IMR-90 (cell line): ENCODE measurements around the gene REN. TPM values are rescaled to one million over a fixed set of nuclear protein-coding genes. Genes with fewer than 3 reads are reported as not detected.

Source experiments
- ATAC-seq: fragments of 200-7000 bp; cut with Tn5 transposase; 2 replicates; pipeline ENCODE4 v1.9.1; 2020; ENCODE audit warnings: low read depth, mild to moderate bottlenecking, moderate library complexity
- BruUV-seq: library from RNA; stranded (reverse); fragments of 400-500 nt; replicated peaks from 2 replicates; lab custom pipeline; 2021; lab: Mats Ljungman, UMichigan
- CTCF ChIA-PET: fragments of 300-600 bp; formaldehyde crosslinking; extraction: SDS; loops from one replicate; lab custom pipeline; 2021; ENCODE audit warnings: antibody characterized with exemption; lab: Yijun Ruan, JAX
- POLR2A ChIA-PET: fragments of 300-600 bp; sonication (Branson Sonifier 250); formaldehyde crosslinking; loops from one replicate; lab custom pipeline; 2022; ENCODE audit warnings: antibody characterized with exemption; ENCODE audit not compliant: unreplicated experiment; lab: Charles Lee
- DNase-seq: peaks from one replicate; pipeline ENCODE4 v3.0.0; 2013
- H2AFZ ChIP-seq: replicated peaks from 2 replicates; pipeline ENCODE3; 2013; ENCODE audit warnings: low read length, mild to moderate bottlenecking; ENCODE audit not compliant: poor library complexity
- H2AK5ac ChIP-seq: 2 replicates; pipeline ENCODE4 v1.6.1; 2013; ENCODE audit warnings: low read depth, low read length, inconsistent platforms
- H2AK9ac ChIP-seq: replicated peaks from 2 replicates; pipeline ENCODE3; 2013; ENCODE audit warnings: mild to moderate bottlenecking, low read depth, low read length, moderate library complexity; ENCODE audit not compliant: poor library complexity
- H2BK120ac ChIP-seq: 2 replicates; pipeline ENCODE4 v1.6.1; 2013; ENCODE audit warnings: low read depth, low read length, inconsistent platforms
- H2BK15ac ChIP-seq: 3 replicates; pipeline ENCODE4 v1.6.1; 2013; ENCODE audit warnings: low read depth, low read length, inconsistent platforms
- H2BK20ac ChIP-seq: 2 replicates; pipeline ENCODE4 v1.6.1; 2013; ENCODE audit warnings: low read depth, mild to moderate bottlenecking, inconsistent platforms, low read length, moderate library complexity
- H2BK5ac ChIP-seq: 2 replicates; pipeline ENCODE4 v1.6.1; 2013; ENCODE audit warnings: mild to moderate bottlenecking, low read depth, low read length, inconsistent platforms; ENCODE audit not compliant: poor library complexity, severe bottlenecking
- H3K14ac ChIP-seq: replicated peaks from 2 replicates; pipeline ENCODE4 v1.6.1; 2013; ENCODE audit warnings: low read depth, low read length, inconsistent platforms
- H3K18ac ChIP-seq: 2 replicates; pipeline ENCODE4 v1.6.1; 2013; ENCODE audit warnings: low read depth, low read length, control low read depth
- H3K23ac ChIP-seq: 2 replicates; pipeline ENCODE4 v1.6.1; 2013; ENCODE audit warnings: low read depth, low read length, inconsistent platforms
- H3K27ac ChIP-seq: 2 replicates; pipeline ENCODE4 v1.5.1; 2013; ENCODE audit warnings: mild to moderate bottlenecking, control low read depth, low read length; ENCODE audit not compliant: insufficient read depth
- H3K27me3 ChIP-seq: 2 replicates; pipeline ENCODE4 v1.6.1; 2013; ENCODE audit warnings: low read length; ENCODE audit not compliant: control insufficient read depth, insufficient read depth
- H3K36me3 ChIP-seq: 2 replicates; pipeline ENCODE4 v1.6.1; 2013; ENCODE audit warnings: low read length, mixed read lengths; ENCODE audit not compliant: control insufficient read depth, insufficient read depth
- H3K4ac ChIP-seq: 2 replicates; pipeline ENCODE4 v1.6.1; 2013; ENCODE audit warnings: low read depth, low read length, inconsistent platforms
- H3K4me1 ChIP-seq: 2 replicates; pipeline ENCODE4 v1.6.1; 2013; ENCODE audit warnings: low read length, mixed read lengths; ENCODE audit not compliant: control insufficient read depth, insufficient read depth
- H3K4me2 ChIP-seq: 2 replicates; pipeline ENCODE4 v1.6.1; 2013; ENCODE audit warnings: low read depth, mild to moderate bottlenecking, control low read depth, low read length, moderate library complexity
- H3K4me3 ChIP-seq: 2 replicates; pipeline ENCODE4 v1.5.1; 2013; ENCODE audit warnings: low read depth, mild to moderate bottlenecking, control low read depth, low read length, moderate library complexity; ENCODE audit not compliant: insufficient read depth
- H3K56ac ChIP-seq: 2 replicates; pipeline ENCODE4 v1.6.1; 2013; ENCODE audit warnings: low read length, inconsistent platforms; ENCODE audit not compliant: insufficient read depth; ENCODE audit errors: extremely low read depth
- H3K79me1 ChIP-seq, 2 experiments: 2 replicates each; pipeline ENCODE4 v1.6.1; 2013; ENCODE audit warnings: low read length in 2 of 2, inconsistent platforms in 1 of 2, low read depth in 1 of 2
- H3K9ac ChIP-seq: 2 replicates; pipeline ENCODE4 v1.6.1; 2013; ENCODE audit warnings: low read depth, low read length, control low read depth
- H3K9me1 ChIP-seq: 2 replicates; pipeline ENCODE4 v1.6.1; 2013; ENCODE audit warnings: low read length, inconsistent platforms; ENCODE audit not compliant: insufficient read depth
- H3K9me3 ChIP-seq: 2 replicates; pipeline ENCODE4 v1.6.1; 2013; ENCODE audit warnings: low read length; ENCODE audit not compliant: control insufficient read depth, insufficient read depth
- H4K20me1 ChIP-seq: 2 replicates; pipeline ENCODE4 v1.6.1; 2013; ENCODE audit warnings: low read length, inconsistent platforms; ENCODE audit not compliant: insufficient read depth
- H4K5ac ChIP-seq: 2 replicates; pipeline ENCODE4 v1.6.1; 2013; ENCODE audit warnings: mild to moderate bottlenecking, low read depth, low read length, control low read depth
- H4K8ac ChIP-seq, 2 experiments: 2 replicates each; pipeline ENCODE4 v1.6.1; 2013; ENCODE audit warnings: low read depth in 2 of 2, low read length in 2 of 2, control low read depth in 1 of 2, inconsistent platforms in 1 of 2
- H4K91ac ChIP-seq: 2 replicates; pipeline ENCODE4 v1.6.1; 2013; ENCODE audit warnings: low read depth, low read length, inconsistent platforms; ENCODE audit not compliant: insufficient read depth
- CEBPB ChIP-seq: IDR thresholded peaks from 2 replicates; pipeline ENCODE4 v1.6.1; 2012; ENCODE audit warnings: low read depth, low read length, improper control_type of control experiment
- CHD1 ChIP-seq: IDR thresholded peaks from 2 replicates; pipeline ENCODE4 v1.6.1; 2012; ENCODE audit warnings: low read depth, low read length, improper control_type of control experiment
- ELK1 ChIP-seq: fragments of 150-350 bp; IDR thresholded peaks from 2 replicates; pipeline ENCODE4 v1.6.1; 2016; ENCODE audit warnings: low read depth, mild to moderate bottlenecking, low read length, moderate library complexity, borderline replicate concordance
- FOS ChIP-seq: fragments of 150-350 bp; IDR thresholded peaks from 2 replicates; pipeline ENCODE4 v1.6.1; 2016; ENCODE audit warnings: low read depth, low read length
- MAFK ChIP-seq: IDR thresholded peaks from 2 replicates; pipeline ENCODE4 v1.6.1; 2012; ENCODE audit warnings: low read depth, low read length, improper control_type of control experiment
- MXI1 ChIP-seq: IDR thresholded peaks from 2 replicates; pipeline ENCODE4 v1.6.1; 2012; ENCODE audit warnings: low read depth, mild to moderate bottlenecking, low read length, moderate library complexity, borderline replicate concordance
- NFE2L2 ChIP-seq: fragments of 150-350 bp; IDR thresholded peaks from 2 replicates; pipeline ENCODE4 v1.6.1; 2016; ENCODE audit warnings: low read depth, mild to moderate bottlenecking, low read length
- POLR2A ChIP-seq: IDR thresholded peaks from 2 replicates; pipeline ENCODE4 v1.6.1; 2012; ENCODE audit warnings: mild to moderate bottlenecking, low read depth, low read length
- RAD21 ChIP-seq: IDR thresholded peaks from 2 replicates; pipeline ENCODE4 v1.6.1; 2012; ENCODE audit warnings: low read length, improper control_type of control experiment
- RCOR1 ChIP-seq: IDR thresholded peaks from 2 replicates; pipeline ENCODE4 v1.6.1; 2012; ENCODE audit warnings: mild to moderate bottlenecking, low read length, improper control_type of control experiment; ENCODE audit not compliant: insufficient replicate concordance
- RFX5 ChIP-seq: IDR thresholded peaks from 2 replicates; pipeline ENCODE4 v1.8.0; 2012; ENCODE audit warnings: low read depth, mild to moderate bottlenecking, low read length, moderate library complexity
- SMC3 ChIP-seq: fragments of 150-350 bp; IDR thresholded peaks from 2 replicates; pipeline ENCODE4 v1.6.1; 2016; ENCODE audit warnings: low read depth, mild to moderate bottlenecking, antibody characterized with exemption, low read length, moderate library complexity
- WGBS, 2 experiments: methylation state at CpG; one replicate each; pipeline versions ENCODE4 v1.1.5 to v1.1.7; 2013; ENCODE audit warnings: missing lambda C conversion rate in 2 of 2; ENCODE audit not compliant: insufficient read length in 1 of 2; ENCODE audit errors: extremely low coverage in 2 of 2; 5-methylcytosine and 5-hydroxymethylcytosine counted together
- dilution Hi-C: fragments of 300-500 bp; cut with HindIII; formaldehyde crosslinking; loops from one replicate; pipeline ENCODE4 v1.14.3; 2018; ENCODE audit warnings: low sequenced_read_pairs; ENCODE audit not compliant: unreplicated experiment
- in situ Hi-C: fragments of 300-500 bp; cut with MboI; formaldehyde crosslinking; loops from 3 replicates; pipeline ENCODE4 v1.14.3; 2019; ENCODE audit warnings: low sequenced_read_pairs, inconsistent platforms, mixed read lengths
- intact Hi-C: fragments of 100-400 bp; cut with micrococcal nuclease; formaldehyde crosslinking; loops from 2 replicates; pipeline ENCODE4 v1.10.0; 2022
- polyA plus RNA-seq, 3 experiments: library from polyadenylated mRNA; depleted of rRNA; stranded (reverse); fragments of >200 nt; gene quantifications; 2 replicates each; pipeline ENCODE4 v1.2.3, GENCODE V29; 2012; ENCODE audit warnings: low replicate concordance in 1 of 3
- total RNA-seq: library from RNA; depleted of rRNA; stranded (reverse); fragments of >200 nt; gene quantifications from 2 replicates; pipeline ENCODE4 v1.2.3, GENCODE V29; 2012

Gene REN
- total and polyA plus RNA-seq, 2 of the 4 experiments (the other 2 are of a cell fraction), result 0.54 to 1.2 TPM

GRCh38 chr1:204105131-204105515 lies 61.0 kb downstream of the REN start:
- no peaks in the 10 kb centered on the region for H3K27me3 ChIP-seq
- no peak overlapping the region for H3K9ac ChIP-seq
- no peak overlapping the region for H3K4me3 ChIP-seq
- H3K4ac ChIP-seq, result no peak overlapping the region
- ATAC-seq (no peak), DNase-seq (no peak)
- TF ChIP-seq ELK1 (no peak), FOS (no peak), NFE2L2 (no peak), RCOR1 (no peak), MXI1 (no peak), SMC3 (no peak), RAD21 (no peak), RFX5 (no peak), MAFK (no peak), CEBPB (no peak), POLR2A (no peak), CHD1 (no peak)
- WGBS, 2 experiments, result no CpG with 5 or more reads among the region's 6 CpGs
- in situ Hi-C loops, result no loop called here
- POLR2A ChIA-PET, result no interaction called here
- H2BK120ac ChIP-seq, result no peak overlapping the region
- CTCF ChIA-PET, result no interaction called here
- no peak overlapping the region for H3K14ac ChIP-seq
- intact Hi-C loops, result no loop called here
- H2AFZ ChIP-seq, result no peak overlapping the region
- peaks cover 8% of the 10 kb centered on the region; the same call in 1 of the 2 replicates for H3K4me1 ChIP-seq
- dilution Hi-C loops, result no loop called here
- no peak overlapping the region for H2AK5ac ChIP-seq
- no peak overlapping the region for H4K5ac ChIP-seq
- no peak overlapping the region for H3K27ac ChIP-seq
- H4K8ac ChIP-seq, result no peak overlapping the region
- H3K36me3 ChIP-seq, result no peaks in the 10 kb centered on the region
- H3K79me1 ChIP-seq, result peaks cover 0 to 20% of the 10 kb centered on the region in 2 experiments; a peak in 2 of 4 replicates
- no peaks in the 10 kb centered on the region for H3K9me1 ChIP-seq
- H2BK15ac ChIP-seq, result no peak overlapping the region
- no peak overlapping the region for H2AK9ac ChIP-seq
- no peak overlapping the region for H3K18ac ChIP-seq
- BruUV-seq, result no TSS peak
- H2BK20ac ChIP-seq, result no peak overlapping the region
- H3K56ac ChIP-seq, result no peak overlapping the region
- no peak overlapping the region for H3K4me2 ChIP-seq
- no peak overlapping the region for H3K23ac ChIP-seq
- H2BK5ac ChIP-seq, result no peak overlapping the region
- H4K20me1 ChIP-seq, result no peaks in the 10 kb centered on the region; the same call in 1 of the 2 replicates
- no peak overlapping the region for H4K91ac ChIP-seq
- no peaks in the 10 kb centered on the region for H3K9me3 ChIP-seq
